Stimulated activated CD8-positive, alpha-beta memory T cell treated with anti-CD3 and anti-CD28 coated beads, Interleukin-12 subunit alpha, Interleukin-12 subunit beta, amount 100 ng/mL, for 24 hours (primary cell): ENCODE data around the gene PLCH1.

Experiments used
- DNase-seq: peaks from one replicate; pipeline ENCODE4 v3.0.0-alpha.2; 2020; ENCODE audit errors: extremely low read depth

The PLCH1 gene

GRCh38 chr3:155382396-155383042, 362.4 kb downstream of the PLCH1 start:
- DNase-seq: no peak

GRCh38 chr3:155377847-155378246, 367.0 kb downstream of the PLCH1 start:
- no peak for DNase-seq

- no peak for DNase-seq
Observed at GRCh38 chr3:155377071-155377470, 367.8 kb downstream of the PLCH1 start.

- DNase-seq: no peak
Observed at GRCh38 chr3:155372281-155372680, 372.6 kb downstream of the PLCH1 start.

- no peak for DNase-seq
Observed at GRCh38 chr3:155370764-155371503, 373.9 kb downstream of the PLCH1 start.

- DNase-seq: no peak
Observed at GRCh38 chr3:155370198-155370597, 374.7 kb downstream of the PLCH1 start.

- no peak for DNase-seq
Observed at GRCh38 chr3:155369735-155370134, 375.1 kb downstream of the PLCH1 start.

- DNase-seq: no peak
Observed at GRCh38 chr3:155369244-155369643, 375.6 kb downstream of the PLCH1 start.

- DNase-seq: no peak
Observed at GRCh38 chr3:155368786-155369185, 376.1 kb downstream of the PLCH1 start.

GRCh38 chr3:155367506-155367905, 377.4 kb downstream of the PLCH1 start:
- DNase-seq: no peak

- DNase-seq: no peak
Observed at GRCh38 chr3:155365178-155365783, 379.6 kb downstream of the PLCH1 start.

GRCh38 chr3:155364492-155364891, 380.4 kb downstream of the PLCH1 start:
- no peak for DNase-seq

GRCh38 chr3:155363690-155364070, 381.2 kb downstream of the PLCH1 start:
- DNase-seq: no peak

GRCh38 chr3:155362808-155363689, 381.8 kb downstream of the PLCH1 start:
- DNase-seq: no peak

GRCh38 chr3:155360281-155360680, 384.6 kb downstream of the PLCH1 start:
- DNase-seq: no peak

- no peak for DNase-seq
Observed at GRCh38 chr3:155356594-155357370, 388.1 kb downstream of the PLCH1 start.

GRCh38 chr3:155354658-155355057, 390.2 kb downstream of the PLCH1 start:
- no peak for DNase-seq

- DNase-seq: no peak
Observed at GRCh38 chr3:155352900-155353490, 391.9 kb downstream of the PLCH1 start.

- no peak for DNase-seq
Observed at GRCh38 chr3:155350571-155350970, 394.3 kb downstream of the PLCH1 start.

GRCh38 chr3:155347901-155348300, 397.0 kb downstream of the PLCH1 start:
- no peak for DNase-seq

GRCh38 chr3:155342344-155342743, 402.5 kb downstream of the PLCH1 start:
- no peak for DNase-seq
